ENCODE results near the gene JADE3.
"Not testable (repeated sequence)": the region's sequence is repeated elsewhere in the genome, so short reads cannot be mapped to it uniquely, and the experiment has no call there.

The JADE3 gene

GRCh38 chrX:46938589-46938988 lies 26.4 kb downstream of the JADE3 start:
- no peak for DNase-seq

- DNase-seq, result no peak
Observed at GRCh38 chrX:46941341-46941740, 29.1 kb downstream of the JADE3 start.

DNA sequence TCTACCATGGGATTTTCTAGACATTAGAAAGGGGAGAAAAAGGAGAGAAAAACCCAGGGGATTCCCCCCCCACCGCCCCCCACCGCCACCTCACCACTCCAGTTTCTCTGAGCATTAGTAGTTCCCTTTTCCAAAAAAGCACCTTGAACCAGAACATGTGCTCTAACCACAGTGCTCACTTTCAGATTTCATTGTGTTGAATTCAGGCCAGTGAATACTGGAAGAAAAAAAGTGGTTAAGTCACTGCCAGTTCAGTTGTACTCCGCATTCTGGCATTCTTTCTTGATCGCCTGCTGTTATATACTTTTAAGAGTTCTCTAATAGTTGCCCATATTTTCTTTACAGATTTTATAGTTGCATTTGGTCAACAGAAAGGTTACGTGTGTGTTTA lies 40.9 kb downstream of the JADE3 start:
- DNase-seq, result no peak

DNA sequence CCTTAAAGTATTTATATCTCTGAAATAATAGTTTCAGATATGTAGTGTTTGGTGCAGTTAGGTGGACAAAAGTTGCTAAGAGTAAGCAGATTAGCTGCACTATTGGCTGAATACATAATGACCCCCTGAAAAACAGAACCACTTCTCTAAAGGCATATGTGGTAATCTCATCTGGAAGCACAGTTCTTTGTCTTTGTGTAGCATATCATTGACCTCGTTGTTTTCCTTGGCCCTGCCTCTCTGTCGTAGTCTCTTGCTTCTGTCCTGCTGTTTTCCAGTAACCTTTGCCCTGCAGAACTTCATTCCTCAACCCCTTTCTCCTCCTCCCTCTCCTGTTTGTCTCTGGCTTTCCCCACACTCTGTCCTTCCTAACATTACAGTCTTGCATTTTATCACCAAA lies 41.4 kb downstream of the JADE3 start:
- peak; percentile 34 for DNase-seq

DNA sequence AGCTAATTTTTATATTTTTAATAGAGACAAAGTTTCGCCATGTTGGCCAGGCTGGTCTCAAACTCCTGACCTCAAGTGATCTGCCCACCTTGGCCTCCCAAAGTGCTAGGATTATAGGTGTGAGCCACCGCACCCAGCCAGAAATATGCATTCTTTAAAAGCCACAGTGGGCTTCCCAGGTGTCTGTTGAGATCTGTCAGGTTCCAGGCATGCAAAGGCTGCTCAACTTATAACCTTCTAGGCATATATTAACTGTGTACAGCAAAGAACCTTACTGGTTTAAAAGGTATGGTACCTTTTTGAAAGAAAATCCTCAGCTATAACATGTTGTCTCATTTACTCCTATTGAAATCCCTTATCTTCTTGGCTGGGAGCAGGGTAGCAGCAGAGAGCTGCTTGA lies 42.5 kb downstream of the JADE3 start:
- DNase-seq, result peak; percentile 27

DNA sequence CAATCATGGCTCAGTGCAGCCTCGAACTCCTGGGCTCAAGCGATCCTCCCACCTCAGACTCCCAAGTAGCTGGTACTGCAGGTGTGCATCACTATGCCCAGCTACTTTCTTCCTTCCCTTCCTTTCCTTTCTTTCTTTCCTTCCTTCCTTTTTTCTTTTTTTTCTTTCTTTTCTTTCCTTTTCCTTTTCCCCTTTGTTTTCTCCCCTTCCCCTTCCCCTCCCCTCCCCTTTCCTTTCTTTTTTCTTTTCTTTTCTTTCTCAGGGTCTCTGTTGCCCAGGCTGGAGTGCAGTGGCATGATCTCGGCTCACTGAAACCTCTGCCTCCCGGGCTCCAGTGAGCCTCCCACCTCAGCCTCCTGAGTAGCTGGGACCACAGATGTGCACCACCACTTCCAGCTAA lies 44.4 kb downstream of the JADE3 start:
- DNase-seq, result not testable (repeated sequence)

- DNase-seq, result peak; percentile 64
Observed at GRCh38 chrX:46957297-46957696, 45.1 kb downstream of the JADE3 start.

DNA sequence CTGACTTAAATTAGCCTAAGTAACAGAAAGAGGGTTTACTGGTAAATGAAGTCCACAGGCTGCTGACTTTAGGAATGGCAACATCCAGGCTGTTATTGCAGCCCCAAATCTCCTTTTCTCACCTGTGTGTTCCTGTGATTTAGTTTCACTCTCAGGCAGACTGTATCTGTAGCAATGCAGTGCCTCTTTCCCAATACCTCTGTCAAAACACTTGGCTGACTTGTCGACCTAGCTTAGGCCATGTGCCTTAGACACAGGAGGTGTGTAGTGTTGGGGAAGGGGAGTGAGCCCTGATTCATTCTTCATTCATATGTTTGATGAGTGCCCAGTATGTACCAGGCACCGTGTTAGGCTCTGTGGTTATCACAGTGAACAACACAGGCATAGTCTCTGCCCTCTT lies 46.9 kb downstream of the JADE3 start:
- peak; percentile 11 for DNase-seq

DNA sequence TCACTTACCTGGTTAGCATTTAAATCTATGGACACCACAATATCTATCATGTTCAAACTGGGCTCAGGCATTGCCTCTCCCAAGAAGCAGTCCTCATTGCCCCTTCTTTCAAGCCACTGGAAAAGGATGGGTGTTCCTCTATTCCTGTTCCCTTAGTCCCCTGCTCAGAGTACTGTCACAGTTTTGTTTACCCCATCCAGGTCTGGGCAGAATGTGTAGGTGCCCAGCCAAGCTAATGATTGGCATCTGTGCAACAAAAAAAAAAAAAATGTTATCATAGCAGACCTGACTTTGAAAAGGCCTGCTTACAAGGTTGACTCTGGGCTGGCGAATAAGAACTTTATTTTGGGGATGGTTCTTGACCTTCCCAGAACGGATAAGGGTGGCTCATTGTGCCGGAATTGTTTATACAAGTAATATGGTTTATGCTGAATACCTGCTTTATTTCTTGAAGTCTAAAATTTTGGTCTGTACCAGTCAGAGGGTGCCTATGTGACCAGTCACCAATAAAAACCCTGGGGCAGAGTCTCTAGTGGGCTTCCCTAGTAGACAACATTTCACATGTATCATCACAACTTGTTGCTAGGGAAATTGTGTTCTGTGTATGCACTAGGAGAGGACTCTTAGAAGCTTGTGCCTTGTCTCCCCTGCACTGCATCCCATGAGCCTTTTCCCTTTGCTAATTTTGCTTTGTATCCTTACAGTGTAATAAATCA lies 47.9 kb downstream of the JADE3 start:
- no peak for DNase-seq

DNA sequence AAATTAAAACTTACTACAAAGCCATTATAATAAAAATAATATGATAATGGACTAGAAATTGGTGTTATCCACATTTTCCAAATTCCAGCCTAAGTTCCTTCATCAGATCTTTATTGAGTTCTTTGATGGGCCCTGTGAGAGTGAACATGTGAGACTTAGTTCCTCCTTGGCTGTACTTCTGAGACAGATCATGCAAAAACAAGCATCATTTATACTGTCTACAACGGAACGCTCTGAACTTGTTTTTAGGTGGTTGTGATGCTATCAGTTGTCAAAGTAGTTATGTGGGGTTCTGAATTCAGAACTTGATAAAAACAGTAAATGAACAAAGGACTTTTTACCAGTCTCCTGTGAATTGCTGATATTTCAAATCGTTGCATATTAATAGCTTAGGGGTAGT lies 48.9 kb downstream of the JADE3 start:
- peak; percentile 30 for DNase-seq

DNA sequence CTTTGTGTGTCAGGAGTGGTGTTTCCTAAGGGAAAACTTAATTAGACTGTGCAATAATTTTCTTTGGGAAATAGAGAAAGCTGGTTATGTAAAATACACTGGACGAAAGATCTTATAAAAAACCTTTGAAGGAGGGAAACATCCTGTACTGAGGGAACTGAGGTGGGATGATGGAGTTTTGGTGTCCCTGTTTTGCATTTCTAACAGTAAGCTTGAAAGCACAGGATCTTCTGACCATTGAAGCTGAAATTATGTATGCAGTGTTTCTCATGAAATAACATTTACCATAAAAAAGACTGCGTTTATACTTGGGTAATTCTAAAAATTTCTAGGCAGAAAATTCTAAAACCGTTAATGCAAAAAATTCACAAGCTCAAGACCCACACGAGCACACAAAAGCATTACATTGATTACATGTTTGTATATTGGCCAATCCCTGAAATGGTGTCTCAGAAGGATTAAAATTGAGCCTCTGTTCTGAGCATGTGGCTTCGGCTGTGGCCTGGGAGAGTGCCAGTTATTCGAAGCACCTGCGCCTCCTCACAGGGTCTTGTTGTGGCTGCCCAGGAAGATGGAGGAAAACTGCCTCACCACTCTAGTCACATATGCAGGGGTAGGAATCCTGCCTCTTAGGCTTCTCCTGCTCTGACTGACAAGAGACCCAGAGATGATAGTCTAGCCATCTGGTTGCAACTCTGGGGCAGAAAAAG lies 49.5 kb downstream of the JADE3 start:
- peak; percentile 35 for DNase-seq

DNA sequence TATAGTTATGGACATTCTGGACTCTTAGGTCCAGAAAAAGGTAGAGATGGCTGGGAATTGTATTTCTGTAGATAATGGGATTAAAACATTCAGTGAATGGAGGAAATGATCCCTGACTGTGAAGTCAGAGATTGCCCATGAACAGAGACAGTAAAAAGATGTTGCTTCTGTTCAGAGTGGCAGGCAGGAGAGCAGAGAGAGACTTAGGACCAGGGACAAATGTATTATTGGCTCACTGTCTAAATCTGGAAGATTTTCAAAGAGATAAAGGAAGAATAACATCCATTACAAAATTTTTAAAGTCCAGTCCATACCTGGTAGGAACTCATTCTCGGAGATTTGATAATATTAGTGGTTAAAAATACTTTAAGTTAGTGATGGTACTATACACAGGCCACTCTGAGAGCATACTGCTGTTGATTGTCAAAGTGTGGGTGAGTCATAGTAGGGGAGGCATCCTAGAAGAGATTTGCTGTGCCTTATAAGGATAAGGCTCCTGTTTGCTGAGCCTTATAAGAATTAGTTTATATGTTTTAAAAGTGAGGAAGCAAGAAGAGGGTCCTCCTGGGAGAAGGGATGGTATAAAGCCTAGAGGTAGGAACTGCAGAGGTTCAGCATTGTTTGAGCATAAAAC lies 53.0 kb downstream of the JADE3 start:
- no peak for DNase-seq

DNA sequence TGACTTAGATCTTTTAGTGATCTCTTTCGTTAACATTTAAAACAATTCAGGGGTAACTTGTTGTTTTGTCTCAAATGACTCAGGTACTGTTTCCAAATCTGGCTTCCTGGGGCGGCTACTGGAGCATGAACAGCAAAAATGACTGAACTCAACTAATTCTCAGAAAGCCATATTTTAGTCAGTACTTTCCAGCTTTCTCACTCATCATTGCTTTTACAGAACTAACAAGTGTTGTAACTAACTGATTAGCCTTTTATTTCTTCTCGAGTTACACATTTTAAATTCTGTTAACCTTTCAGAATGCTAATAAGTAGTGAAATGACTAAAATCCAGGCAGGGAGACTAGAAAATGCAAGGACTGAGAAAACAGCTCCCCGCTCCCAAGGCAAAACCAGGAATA lies 55.3 kb downstream of the JADE3 start:
- no peak for DNase-seq

DNA sequence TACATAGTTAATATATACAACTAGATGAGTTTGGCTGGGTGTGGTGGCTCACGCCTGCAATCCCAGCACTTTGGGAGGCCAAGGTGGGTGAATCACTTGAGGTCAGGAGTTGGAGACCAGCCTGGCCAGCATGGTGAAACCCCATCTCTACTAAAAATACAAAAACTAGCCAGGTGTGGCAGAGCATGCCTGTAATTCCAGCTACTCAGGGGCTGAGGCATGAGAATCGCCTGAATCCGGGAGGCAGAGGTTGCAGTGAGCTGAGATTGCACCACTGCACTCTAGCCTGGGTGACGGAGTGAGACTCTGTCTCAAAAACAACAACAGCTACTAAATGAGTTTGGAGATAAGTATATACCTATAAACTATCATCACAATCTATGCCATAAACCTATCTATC lies 64.8 kb downstream of the JADE3 start:
- not testable (repeated sequence) for DNase-seq

GRCh38 chrX:46978341-46979291 lies 66.4 kb downstream of the JADE3 start:
- DNase-seq, result peak; percentile 89

- DNase-seq, result no peak
Observed at GRCh38 chrX:46984705-46985104, 72.5 kb downstream of the JADE3 start.

DNA sequence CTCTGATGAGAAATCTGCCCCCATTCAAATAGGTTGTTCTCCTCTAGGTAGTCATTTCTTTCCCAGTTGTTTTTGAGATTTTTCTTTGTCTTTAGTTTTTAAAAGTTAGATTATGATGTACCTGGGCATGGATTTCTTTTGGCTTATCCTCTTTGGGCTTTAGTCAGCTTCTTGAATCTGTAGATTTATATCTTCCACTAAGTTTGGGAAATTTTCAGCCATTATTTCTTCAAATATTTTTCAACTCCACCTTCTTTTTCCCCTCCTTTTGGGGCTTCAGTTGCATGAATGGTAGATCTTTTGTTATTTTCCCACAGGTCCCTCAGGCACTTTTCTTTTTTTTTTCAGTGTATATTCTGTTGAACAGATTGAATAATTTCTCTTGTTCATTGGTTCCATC lies 77.3 kb downstream of the JADE3 start:
- no peak for DNase-seq

DNA sequence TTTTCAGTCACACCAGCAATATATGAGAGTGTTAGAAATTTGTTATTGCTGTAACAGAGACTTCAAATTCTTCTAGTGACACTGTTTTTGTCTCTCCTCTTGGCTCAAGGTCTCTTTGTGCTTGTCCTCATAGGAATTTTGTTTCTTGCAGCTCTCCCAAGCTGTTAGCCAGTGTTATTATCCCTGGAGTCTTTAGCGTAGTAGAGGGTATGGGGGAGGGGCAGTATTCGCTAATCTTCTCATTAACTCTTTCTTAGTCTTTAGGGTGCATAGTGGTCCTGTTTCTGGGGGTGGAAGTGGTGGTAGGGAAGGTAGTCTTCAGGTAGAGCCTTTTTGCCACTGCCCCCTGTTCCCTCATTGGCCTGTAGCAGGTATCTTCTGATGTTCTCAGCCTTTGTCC lies 79.4 kb downstream of the JADE3 start:
- no peak for DNase-seq

DNA sequence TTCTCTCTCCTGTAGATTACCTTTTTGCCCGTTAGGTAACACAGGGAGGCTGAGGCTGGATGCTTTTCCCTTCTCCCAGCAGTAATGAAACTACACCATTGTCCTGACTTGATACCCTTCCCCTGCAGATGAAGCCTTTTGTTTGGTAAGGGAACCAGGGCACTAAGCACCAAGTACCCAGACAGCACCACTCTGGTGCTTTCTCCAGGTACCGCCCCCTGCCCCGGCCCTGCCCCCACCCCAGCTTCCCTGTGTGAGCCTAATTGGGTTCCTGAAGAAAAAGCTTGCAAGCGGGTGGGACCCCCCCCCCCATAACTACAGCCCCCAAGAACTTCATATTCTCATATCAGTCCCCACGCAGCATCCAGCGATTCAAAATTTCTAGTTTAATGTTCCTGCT lies 79.8 kb downstream of the JADE3 start:
- no peak for DNase-seq

DNA sequence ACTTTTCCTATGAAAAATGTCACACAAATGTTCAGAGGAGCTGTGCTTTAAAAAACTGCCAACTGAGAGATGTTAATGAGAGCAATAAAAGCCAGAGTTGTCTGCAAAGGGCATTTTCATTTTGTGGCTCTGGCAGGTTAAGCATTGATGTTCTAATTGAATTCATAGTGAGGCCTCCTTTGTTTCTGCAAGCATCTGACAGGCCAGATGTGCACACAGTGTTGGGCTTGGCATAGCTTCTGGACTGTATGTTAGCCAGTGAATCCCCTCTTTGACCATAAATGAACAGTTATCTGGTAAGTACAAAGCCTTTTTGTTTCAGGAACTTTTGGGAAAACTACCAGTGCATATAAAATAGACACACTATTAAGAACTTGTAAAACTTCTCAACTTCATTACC lies 81.9 kb downstream of the JADE3 start:
- no peak for DNase-seq

DNA sequence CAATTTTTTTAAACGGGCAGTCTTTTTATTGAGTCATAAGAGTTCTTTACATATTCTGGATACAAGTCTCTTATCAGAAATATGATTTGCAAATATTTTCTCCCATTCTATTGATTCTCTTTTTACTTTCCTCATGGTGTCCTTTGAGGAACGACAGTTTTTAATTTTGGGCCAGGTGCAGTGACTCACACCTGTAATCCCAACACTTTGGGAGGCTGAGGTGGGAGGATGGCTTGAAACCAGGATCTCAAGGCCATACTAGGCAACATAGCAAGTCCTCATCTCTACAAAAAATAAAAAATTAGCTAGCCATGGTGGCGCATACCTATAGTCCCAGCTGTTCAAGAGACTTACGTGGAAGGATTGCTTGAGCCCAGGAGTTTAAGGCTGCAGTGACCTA lies 99.9 kb downstream of the JADE3 start:
- DNase-seq, result no peak

DNA sequence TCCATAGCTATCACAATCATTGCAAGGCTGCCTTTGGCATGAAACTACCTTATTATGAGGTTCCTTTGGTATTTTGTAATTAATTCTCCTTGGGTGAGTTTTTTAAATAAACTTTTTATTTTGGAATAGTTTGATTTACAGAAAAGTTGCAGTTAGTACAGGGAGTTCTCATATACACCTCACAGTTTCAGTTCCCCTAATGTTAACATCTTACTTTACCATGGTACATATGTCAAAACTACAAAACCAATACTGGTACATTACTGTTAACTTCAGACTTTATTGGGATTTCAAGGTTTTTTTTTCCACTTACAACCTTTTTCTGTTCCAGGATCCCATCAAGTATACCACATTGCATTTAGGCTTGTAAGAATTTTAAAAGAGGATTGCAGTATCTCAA lies 114.0 kb downstream of the JADE3 start:
- DNase-seq, result no peak

GRCh38 chrX:47030339-47030738 lies 118.1 kb downstream of the JADE3 start:
- DNase-seq, result peak; percentile 83
